CD4-positive, alpha-beta T cell treated with Interleukin-6 for 4 hours (primary cell): ENCODE measurements around the gene TTC6.

Experiments used
- DNase-seq: peaks from one replicate; pipeline ENCODE4 v3.0.0-alpha.2; 2020; ENCODE audit warnings: mixed read lengths

The TTC6 gene

DNA sequence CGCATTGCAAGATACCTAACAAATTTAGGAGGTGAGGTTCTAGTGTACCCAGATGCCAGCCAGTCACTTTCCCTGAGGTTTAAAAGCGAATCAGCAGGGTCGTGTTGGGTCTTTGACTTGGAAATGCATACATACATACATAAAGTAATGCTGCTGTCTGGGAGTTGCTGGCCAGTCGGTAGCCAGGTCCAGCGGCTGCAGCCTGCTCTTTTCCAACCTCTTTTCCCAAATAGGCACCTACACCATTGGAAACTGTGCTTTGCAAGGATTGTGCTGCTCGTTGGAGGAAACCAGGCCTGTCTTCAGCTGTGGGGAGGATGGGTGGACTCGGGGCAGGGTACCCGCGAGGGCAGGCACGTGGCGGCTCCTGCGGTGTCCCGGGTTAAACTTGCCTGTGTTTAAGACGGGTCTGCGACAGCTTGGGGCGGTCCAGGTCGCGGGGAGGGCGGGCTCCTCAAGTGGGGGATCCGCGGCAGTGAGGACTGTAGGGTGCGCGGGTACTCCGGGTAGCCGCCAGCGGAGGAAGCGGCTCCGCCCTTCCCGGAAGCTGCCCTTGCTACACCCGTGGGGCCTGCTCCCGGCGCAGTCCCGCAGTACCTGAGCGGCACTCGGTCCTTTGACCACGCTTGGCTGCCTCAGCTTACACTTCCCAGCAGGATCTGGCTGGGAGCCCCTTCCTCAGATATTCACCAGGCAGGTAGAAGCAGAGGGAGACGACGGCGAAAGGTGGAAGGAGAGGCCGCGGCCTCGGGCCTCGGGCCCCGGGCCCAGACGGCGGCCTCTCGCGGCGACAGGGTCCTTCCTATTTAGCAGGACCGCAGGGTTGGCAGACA is 2.7 kb downstream of the TTC6 start:
- no peak for DNase-seq

DNA sequence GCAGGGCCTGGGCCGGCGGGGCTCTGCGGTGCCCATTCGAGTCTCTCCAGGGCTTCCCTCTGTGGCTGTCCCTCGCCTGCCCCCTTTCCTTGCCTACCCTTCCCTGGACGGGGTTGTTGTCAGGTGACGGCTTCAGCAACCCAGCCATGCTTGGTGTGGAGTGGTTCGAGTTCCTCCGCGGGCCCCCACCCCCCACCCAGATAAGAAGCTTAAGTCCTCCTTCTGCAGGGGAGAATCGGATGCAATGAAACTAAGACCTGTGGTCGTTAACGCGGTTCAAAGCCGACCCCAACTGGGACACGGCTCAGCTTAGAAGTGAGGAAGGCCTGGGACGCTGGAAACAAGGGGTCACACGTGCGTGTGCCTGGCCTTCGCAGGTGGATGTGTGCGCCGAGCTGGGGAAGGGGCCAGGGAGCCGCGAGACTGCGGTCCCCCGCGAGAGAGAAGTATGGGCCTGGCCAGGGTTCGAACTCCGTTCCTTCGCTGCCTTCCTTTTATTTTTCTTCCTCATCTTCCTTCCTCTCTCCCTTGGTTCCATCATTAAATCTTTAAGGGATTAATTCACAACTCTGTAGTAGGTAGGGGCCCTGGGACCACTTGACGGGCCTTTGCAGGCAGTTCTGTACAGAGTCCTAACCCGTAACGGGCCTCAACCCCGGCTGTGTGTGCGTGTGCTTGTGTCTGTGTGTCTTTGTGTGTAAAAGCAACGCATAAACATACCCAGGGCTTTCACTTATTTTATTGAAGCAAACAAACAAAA is 3.5 kb downstream of the TTC6 start:
- no peak for DNase-seq

DNA sequence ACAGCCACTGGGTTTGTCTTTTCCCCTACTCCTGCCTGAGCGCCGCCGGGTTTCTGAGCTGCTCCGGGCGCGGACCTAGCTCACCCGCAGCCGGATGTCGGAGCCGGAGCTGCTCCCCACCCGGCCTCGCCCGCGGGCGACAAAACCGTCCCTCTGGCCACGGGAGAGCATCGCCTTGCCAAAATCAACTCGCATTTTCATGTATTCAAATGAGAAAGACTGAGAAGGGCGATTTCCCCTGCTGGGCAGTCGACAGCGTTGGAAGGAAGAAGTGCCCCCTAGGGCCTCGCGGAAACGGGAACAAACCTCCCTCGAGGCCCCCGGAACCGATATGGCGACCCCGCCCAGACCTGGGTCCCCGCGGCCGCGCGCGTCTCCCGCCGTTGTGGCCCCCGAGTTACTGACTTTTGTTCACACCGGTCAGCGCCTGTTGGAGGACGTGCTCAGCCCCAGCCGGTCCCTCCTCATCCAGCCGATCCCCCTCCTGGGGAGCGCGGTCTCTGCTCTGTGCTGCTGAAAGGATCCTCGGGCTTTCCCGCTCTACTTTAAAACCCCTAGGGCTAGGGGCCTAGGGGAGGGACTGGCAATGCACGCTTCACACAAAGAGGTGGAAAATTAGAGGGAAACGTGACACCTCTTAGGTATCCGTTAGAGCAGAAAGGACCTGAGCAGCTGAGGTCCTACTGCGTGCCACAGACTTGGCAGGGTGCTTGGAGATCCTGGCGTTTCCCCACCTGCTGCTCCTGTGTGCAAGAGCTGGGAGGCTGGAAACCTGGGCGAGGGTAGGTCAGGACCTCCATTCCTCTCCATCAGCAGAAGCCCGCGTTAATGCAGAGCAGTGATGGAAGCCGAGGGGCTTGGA is 4.3 kb downstream of the TTC6 start:
- no peak for DNase-seq

DNA sequence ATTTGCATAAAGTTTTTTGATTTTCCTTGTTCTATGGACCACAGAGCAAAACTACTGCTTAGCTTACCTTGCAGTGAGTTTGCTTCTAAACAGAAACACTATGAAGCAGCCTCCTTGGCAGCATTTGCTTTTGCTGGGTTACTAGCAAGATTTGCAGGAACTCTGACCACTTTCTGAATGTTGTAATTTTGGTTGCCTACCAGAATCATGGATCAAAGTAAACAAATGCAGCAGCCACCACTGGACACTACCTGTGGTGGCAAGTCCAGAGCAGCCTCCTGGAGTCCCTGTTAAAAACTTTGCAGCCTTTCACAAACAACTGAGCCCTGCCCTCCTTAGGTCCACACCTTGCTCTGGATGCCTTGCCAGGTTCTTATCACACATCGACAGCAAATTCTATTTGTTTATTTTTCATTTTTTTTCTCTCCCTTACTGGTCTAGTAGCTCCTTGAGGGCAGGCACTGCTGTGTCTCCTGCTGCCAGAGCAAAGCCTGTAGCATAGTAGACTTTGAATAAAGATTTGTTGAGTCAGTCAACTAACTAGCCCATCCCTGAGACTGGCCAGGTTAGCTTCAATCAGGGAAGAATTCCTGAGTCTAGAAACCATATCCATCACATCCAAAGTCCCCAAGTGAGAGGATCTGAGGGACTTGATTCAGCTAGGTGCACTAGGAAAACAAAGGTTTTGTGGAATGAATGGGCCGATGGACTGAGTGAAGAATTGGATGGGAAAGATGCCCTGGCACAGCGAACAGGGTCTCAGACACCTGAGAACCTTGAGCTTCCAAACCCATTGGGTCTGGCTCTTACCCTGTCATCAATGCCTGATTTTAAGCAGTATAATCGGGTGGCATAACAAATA is 5.7 kb downstream of the TTC6 start:
- no peak for DNase-seq

DNA sequence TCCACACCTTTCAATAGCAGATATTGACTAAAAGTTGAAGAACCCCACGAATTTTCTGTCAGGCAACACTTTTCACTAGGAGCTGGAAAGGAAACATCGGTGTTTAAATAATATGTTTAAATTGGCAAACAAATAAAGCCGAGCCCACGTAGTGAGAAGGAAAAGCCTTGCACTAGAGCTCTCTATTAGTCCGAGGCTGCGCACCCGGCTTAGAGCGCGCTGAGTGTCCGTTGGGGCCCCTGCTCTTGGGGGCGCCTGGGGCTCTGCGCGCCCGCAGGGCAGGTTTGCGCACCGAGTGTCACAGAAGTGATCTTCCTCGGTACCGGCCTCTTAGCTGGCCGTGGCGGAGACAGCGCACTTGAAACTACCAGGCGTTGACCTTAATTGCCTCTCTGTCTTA is 6.4 kb downstream of the TTC6 start:
- no peak for DNase-seq

DNA sequence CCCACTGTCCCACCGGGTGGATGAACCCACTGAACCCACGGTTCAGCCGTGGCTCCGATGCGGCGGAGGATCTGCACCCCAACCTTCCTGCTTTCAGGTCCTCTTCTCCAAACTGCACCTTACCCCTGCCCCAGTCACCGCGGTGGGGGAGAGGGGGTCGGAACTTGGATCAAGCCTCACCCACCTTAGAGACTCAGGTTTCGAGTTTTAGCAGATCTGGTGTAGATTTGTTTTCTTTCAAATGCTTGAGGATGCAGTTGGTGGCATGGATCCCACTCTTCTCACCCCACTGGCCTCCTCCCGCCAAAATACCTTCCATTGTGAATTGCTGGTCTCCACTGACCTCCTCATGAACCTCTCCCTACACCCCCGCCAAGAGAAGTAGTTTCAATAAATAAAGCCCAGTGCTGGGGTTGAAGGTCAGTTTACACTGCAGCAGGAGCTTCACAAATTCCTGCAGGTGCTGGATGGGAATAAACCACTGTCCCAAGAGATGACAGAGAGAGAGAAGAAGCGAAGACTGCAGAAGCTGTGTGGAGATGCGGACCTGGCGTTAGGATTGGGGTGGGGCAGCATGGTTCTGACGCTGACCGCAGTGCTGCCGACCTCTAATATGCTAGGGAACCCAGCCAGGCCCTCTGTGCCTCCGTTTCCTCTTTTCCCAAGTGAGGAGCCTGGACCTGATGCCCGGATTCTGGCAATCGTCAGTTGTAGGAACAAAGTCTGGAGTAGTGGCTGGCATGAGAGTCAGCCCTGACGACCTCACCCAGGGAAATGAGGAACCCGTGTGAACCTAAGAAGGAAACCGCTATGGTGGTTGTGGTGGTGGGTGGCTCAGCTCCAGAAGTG is 7.4 kb downstream of the TTC6 start:
- no peak for DNase-seq

DNA sequence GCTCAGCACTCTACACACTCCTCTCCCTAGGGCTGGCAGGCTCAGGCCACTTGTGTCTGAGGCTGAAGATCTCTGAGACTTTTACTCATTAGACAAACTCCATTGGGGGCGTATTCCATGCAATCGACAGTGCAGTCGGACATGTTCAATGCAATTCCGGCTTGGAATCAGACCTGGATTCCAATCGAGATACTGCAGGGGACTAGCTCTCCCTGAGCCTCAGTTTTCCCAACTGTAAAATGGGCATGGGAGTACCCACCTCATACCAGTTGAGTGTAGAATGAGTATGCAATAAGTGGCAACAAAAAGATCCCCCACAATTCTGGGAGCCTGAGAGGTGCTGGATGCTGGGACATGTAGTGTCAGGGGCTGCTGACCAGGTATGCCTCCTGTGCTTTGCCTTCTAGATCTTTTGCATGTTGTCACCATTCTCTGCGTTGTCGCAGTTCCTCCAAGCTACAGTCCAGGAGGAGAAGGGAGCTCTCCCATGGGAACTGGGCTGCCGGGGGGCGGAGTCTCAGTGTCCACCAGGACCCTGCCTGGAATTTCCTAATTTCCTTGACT is 8.3 kb downstream of the TTC6 start:
- no peak for DNase-seq

DNA sequence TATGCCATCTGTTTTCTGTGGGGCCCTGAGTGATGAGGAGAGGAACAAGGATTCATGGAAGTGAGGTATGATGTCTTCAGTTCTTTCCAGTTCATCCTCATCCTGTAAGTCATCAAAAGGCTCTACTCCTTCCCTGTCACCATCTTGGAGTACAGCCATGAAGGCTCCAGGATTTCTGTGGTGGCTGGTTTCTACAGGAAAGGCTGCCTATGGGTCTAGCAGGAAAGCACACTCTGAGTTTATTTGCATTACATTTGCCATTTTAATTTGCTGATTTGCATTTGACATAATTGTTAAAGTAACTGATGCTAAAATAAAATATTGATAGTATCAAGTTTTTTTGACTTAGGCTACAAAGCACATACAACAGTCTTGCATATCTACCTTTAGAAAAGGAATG is 11.2 kb downstream of the TTC6 start:
- DNase-seq = no peak

DNA sequence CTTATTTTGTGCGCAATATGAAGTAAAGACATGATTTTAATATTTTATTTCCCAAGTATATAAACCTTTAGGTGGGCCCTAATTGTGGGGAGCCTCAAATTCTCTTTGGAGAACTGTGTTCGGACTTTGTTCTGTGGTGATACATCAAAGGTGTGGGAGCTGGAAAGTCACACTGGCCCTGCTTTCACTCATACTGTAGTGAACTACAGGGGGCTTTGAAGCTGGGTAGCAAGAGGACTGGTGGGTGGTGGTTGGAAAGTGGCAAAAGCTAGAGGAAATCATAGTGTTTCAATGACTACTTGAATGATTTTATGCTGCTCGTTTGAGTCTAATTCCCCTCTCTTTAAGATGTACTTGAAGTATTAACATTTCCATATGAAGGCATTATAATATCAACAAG is 13.2 kb downstream of the TTC6 start:
- no peak for DNase-seq

DNA sequence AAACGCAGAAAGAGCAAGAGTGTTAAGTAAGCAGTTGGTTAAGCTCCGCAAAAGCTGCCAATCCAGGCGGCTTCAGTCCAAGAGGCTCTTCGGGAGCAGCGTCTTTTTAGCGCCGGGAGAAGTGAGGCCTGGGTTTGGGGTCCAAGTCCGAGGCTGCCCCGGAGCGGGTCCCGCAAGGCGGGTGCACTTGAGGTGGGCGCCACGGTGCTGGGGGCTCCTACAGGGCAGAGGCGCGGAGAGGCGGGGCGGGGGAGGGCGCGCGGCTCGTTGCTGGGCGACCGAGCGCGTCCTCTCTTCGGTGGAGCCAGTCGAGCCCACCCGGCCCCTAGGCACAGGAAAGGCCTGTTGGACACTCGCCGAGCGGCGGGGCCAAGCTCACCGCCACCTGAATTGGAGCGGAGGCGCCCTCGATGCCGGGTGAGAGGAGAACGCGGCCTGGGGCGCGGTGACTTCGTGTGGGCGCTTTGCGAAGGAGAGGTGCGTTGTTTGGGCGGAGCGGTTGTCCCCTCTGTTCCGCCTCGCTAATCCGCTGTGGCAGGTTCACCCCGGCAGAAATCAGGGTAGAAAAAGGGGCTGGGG is 15.6 kb downstream of the TTC6 start:
- DNase-seq = no peak

DNA sequence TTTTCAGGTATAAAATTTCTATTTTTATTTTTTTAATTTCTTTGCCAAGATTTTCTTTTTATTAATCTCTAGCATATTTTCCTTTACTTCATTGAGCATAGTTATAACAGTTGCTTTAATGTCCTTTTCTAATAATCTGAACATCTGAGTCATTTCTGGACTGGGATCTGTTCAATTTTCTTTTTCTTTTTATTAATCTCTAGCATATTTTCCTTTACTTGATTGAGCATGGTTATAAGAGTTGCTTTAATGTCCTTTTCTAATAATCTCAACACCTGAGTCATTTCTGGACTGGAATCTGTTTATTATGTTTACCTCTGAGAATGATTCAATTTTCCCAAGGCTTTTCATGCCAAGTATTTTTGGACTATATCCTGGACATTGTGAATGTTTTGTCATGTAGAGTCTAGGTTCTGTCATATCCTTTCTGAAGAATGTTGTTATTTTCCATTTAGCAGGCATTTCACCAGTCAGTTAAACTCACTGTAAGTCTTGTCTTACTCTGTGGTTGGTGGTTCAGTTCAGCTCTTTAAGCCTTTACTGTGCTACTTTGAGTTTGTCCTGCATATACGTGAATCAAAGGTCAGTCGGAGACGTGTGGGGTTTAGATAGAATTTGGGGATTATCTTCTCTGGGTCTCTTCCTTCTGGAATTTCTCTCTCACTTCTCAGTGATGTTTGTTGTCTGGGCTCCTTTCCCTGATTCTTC is 20.3 kb downstream of the TTC6 start:
- no peak for DNase-seq

DNA sequence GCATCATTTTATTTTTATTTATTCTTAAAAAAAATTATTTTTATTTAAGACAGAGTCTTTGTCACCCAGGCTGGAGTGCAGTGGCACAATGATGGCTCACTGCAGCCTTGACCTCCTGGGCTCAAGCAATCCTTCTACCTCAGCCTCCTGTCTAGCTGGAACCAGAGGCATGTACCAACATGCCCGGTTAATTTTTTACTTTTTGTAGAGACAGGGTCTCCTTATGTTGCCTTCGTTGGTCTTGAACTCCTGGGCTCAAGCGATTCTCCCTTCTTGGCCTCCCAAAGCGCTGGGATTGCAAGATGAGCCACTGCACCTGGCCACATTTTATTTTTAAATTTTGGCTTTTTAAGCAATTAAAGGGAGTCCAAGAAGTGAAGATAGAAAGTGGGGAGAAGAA is 21.4 kb downstream of the TTC6 start:
- no peak for DNase-seq

DNA sequence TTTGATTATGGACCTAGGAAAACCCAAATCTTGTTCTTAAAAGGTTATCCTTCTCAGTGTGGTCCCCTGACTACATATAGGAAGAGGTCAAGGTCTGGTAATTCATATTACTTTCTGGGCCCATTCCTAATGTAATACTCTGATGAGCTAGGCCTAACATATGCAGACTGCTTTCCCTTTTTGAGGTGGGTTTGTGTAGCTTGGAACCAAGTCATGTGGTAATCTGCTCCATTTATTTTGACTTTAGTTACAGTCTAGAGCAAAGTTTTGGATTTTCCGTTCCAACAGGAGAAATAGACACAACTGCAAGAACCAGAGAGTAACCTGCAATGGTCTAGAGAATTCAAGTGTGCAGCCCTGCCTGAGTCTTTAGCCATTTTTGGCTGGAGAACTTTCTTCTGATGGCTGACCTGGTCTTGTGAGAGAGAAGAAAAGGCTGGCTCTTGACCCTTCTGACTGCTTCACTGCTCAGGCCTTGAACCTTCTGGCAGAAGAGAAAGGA is 22.5 kb downstream of the TTC6 start:
- no peak for DNase-seq

DNA sequence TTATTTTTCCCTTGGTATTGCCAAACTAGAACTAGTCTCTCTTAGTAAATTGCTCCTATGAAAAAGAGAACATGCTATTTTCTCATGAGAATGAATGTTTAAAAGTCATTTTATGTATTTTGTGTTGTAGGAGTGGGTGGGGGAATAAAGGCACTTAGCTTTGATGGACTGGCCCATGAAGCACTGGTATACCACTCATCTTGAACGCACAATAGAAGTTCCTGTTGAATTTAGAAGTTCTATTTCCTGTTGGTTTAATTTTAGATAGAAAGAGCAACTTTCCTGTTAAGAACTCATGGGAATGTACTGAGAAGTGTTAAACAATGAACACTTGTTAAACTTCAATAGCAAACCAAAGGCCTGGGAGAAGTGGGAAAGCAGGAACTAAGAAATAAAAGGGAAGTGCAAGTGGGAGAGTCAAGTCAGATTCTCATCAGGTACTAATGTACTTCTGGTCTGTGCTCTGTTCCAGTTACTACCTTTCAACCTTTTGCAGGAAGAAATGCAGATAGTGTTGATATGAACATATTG is 23.1 kb downstream of the TTC6 start:
- DNase-seq = no peak

DNA sequence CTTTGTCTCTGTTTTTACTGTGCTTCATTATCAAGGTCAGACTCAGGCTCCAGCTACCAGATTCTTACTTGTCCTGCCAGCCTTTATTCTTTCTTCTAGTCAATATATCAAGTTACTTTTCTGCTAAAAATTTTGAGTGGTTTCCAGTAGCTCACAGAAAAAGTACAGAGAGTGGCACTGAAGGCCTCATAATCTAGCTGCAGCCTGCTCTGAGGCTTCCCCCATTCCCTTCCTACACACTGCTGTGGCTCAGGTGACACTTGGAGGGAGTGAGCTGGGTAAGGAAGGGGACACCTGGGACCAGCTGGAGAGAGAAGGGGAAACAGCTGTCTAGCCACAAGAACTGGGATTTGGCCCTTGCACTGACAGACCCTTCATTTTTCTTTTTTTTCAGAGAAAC is 25.4 kb downstream of the TTC6 start:
- no peak for DNase-seq

DNA sequence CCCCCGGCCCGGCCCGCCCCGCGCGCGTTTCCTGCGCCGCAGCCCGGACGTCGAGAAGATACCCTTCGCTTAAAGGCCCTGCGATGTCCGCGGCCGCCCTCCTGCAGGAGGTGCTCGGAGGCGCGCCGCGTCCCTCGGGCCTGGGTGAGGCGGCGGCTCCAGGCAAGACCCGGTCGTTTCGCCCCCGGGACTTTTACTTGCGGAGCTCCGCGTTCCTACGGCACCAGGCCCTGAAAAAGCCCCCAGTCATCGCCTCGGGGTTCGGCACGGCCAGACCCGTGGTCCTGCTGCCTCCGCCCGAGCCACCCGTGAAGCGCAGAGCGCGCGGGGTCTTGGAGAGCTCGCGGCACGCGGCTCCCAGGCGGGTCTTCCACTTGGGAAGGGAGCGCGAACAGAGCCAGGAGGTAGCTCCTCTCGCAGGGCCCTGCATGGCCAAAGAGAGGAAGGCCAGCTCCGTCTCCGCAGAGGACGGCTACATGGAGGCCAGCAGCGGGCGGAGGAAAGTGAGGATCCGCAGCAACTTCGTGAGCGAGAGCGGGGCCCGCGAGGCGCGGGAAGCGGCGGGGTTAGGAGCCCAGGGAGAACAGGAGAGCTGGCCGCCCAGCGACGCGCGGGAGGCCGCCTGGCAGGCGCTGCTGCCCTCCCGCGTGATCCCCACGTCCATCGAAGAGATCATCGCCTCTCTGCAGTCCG is 26.9 kb downstream of the TTC6 start:
- DNase-seq = no peak

DNA sequence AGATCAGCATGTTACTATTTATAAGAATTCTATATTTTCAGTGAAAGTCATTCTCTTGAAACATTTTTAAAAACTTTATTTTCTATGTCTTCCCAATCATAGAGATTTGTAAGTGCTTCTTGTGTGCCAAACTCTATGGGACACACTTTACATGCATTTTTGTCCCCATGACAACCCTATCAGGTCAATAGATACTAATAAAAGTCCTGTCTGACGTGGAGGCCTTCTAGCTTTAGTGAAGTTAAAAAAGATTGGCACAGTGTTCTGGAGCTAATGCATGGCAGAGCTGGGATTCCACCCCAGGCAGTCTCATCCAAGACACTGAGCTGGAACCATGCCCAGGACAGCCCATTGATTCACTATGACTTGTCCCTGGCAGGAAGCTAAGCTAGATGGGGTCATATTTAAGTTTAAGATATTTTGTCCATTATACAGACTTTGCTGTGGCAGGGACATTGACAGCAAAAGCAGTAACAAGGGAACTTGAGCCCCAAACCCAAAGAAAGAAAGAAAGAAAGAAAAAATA is 28.1 kb downstream of the TTC6 start:
- DNase-seq = no peak

DNA sequence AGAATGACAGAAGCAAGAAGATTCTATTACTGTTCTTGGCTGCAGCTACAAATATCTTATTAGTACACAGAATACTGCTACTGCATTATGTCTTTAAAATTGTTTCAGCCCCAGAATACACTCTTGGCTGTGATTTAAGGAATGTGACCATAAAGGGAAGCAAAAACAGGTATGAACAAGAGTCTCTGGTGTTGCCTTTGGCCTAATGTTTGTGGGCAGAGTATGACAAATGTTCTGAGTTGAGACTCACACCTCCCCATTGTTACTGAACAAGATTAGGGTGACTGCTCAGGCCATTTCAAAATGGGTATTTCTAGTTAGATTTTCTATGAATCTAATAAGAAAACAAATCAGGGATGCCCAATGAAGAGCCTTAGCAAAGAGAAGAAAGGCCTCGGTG is 28.5 kb downstream of the TTC6 start:
- no peak for DNase-seq
